Measurements from ENCODE around the gene MAP2K7. TPM values are rescaled to one million over a fixed set of nuclear protein-coding genes. Genes with fewer than 3 reads are reported as not detected.
A peak's percentile ranks its signal among the peaks of the same experiment; 100 is the strongest.

MAP2K7 gene
- 52.1 to 55.6 TPM (median 52.2 TPM) in 3 replicates for total RNA-seq

- DNase-seq (ENCODE audit: low spot score in 2 of 2, unreplicated experiment in 2 of 2): peak; percentile 100
- no peak for TF ChIP-seq CTCF (IDR thresholded peaks at IDR 0.05; ENCODE audit: unreplicated experiment)
- peaks cover 3% of the 10 kb centered on the region for H3K36me3 Mint-ChIP-seq
- H3K27ac Mint-ChIP-seq: peak within 1 kb of the TSS; percentile 97
- H3K9me3 Mint-ChIP-seq: no peaks in the 10 kb centered on the region
- peaks cover 2% of the 10 kb centered on the region for H3K27me3 Mint-ChIP-seq (ENCODE audit: low read depth)
- peak within 1 kb of the TSS; percentile 85 for H3K4me3 Mint-ChIP-seq
- peaks cover 20% of the 10 kb centered on the region for H3K4me1 Mint-ChIP-seq
These were observed at the start of gene MAP2K7 for GRCh38 chr19:7903244-7904073. MAP2K7 (plus strand) TSS chr19:7903877; CDS start chr19:7903945, 68 bp downstream.

- Mint-ChIP-seq H3K27me3 (ENCODE audit: low read depth) (peaks cover 20% of the 10 kb centered on the region), H3K36me3 (no peaks in the 10 kb centered on the region), H3K9me3 (no peaks in the 10 kb centered on the region), H3K4me3 (no peak overlapping the region), H3K27ac (no peak overlapping the region), H3K4me1 (peaks cover 11% of the 10 kb centered on the region)
- TF ChIP-seq CTCF (IDR thresholded peaks at IDR 0.05; ENCODE audit: unreplicated experiment): no peak
- no peak for DNase-seq (ENCODE audit: low spot score in 2 of 2, unreplicated experiment in 2 of 2)
These were observed 48.1 kb upstream of the MAP2K7 start for GRCh38 chr19:7855426-7856108.

- DNase-seq (ENCODE audit: low spot score in 2 of 2, unreplicated experiment in 2 of 2): no peak
- no peak overlapping the region for H3K27ac Mint-ChIP-seq
- H3K9me3 Mint-ChIP-seq: no peaks in the 10 kb centered on the region
- peaks cover 24% of the 10 kb centered on the region for H3K27me3 Mint-ChIP-seq (ENCODE audit: low read depth)
- no peaks in the 10 kb centered on the region for H3K36me3 Mint-ChIP-seq
- no peak overlapping the region for H3K4me3 Mint-ChIP-seq
- TF ChIP-seq CTCF (IDR thresholded peaks at IDR 0.05; ENCODE audit: unreplicated experiment): no peak
- H3K4me1 Mint-ChIP-seq: peaks cover 13% of the 10 kb centered on the region
These were observed 47.5 kb upstream of the MAP2K7 start for GRCh38 chr19:7856109-7856591.

GRCh38 chr19:7856679-7857663, 46.7 kb upstream of the MAP2K7 start:
- Mint-ChIP-seq H3K27me3 (ENCODE audit: low read depth) (peaks cover 31% of the 10 kb centered on the region), H3K4me1 (peaks cover 19% of the 10 kb centered on the region)

More at GRCh38 chr19:7856679-7857663, 46.7 kb upstream of the MAP2K7 start:
- no peak for DNase-seq (ENCODE audit: low spot score in 2 of 2, unreplicated experiment in 2 of 2)
- H3K27ac Mint-ChIP-seq: no peak overlapping the region
- TF ChIP-seq CTCF (IDR thresholded peaks at IDR 0.05; ENCODE audit: unreplicated experiment): no peak
- no peak overlapping the region for H3K4me3 Mint-ChIP-seq
- H3K9me3 Mint-ChIP-seq: no peaks in the 10 kb centered on the region
- no peaks in the 10 kb centered on the region for H3K36me3 Mint-ChIP-seq

Measured in mesothelial cell of epicardium (in vitro differentiated cells).